Activated naive CD8-positive, alpha-beta T cell treated with anti-CD3 and anti-CD28 coated beads, Interleukin-2, amount 50 U/mL, for 24 hours (primary cell): ENCODE data around the gene CAND1.

Experiments used
- ATAC-seq: fragments of 150-1000 bp; cut with Tn5 transposase; one replicate; pipeline ENCODE4 v1.10.0; 2021
- DNase-seq: peaks from one replicate; pipeline ENCODE4 v3.0.0; 2021
- H3K27ac Mint-ChIP-seq: one replicate; pipeline ENCODE4 v1.8.0; 2021; ENCODE audit warnings: mild to moderate bottlenecking, mixed read lengths
- H3K27me3 Mint-ChIP-seq: one replicate; pipeline ENCODE4 v1.8.0; 2021; ENCODE audit warnings: mixed read lengths
- H3K36me3 Mint-ChIP-seq: one replicate; pipeline ENCODE4 v1.8.0; 2021; ENCODE audit warnings: low read depth, mixed read lengths
- H3K4me1 Mint-ChIP-seq: one replicate; pipeline ENCODE4 v1.8.0; 2021; ENCODE audit warnings: mixed read lengths
- H3K4me3 Mint-ChIP-seq: one replicate; pipeline ENCODE4 v1.8.0; 2021; ENCODE audit warnings: mild to moderate bottlenecking, moderate library complexity, mixed read lengths
- H3K9me3 Mint-ChIP-seq: one replicate; pipeline ENCODE4 v1.8.0; 2021; ENCODE audit warnings: mixed read lengths

The CAND1 gene

GRCh38 chr12:67268896-67269632, at the start of gene CAND1:
Gene CAND1 (plus strand): TSS chr12:67269358. CDS start chr12:67269718, 360 bp downstream.
- H3K9me3 Mint-ChIP-seq: no peaks in the 10 kb centered on the region
- no peaks in the 10 kb centered on the region for H3K27me3 Mint-ChIP-seq
- ATAC-seq: peak; percentile 82
- peaks cover 22% of the 10 kb centered on the region for H3K36me3 Mint-ChIP-seq
- peak within 1 kb of the TSS; percentile 99 for H3K27ac Mint-ChIP-seq
- H3K4me1 Mint-ChIP-seq: peaks cover 42% of the 10 kb centered on the region
- peak; percentile 93 for DNase-seq
- H3K4me3 Mint-ChIP-seq: peak within 1 kb of the TSS; percentile 97

GRCh38 chr12:67220065-67220464, 49.1 kb upstream of the CAND1 start:
- Mint-ChIP-seq H3K4me1 (no peaks in the 10 kb centered on the region), H3K27me3 (no peaks in the 10 kb centered on the region), H3K4me3 (no peak overlapping the region), H3K9me3 (no peaks in the 10 kb centered on the region), H3K36me3 (no peaks in the 10 kb centered on the region), H3K27ac (no peak overlapping the region)
- ATAC-seq (no peak), DNase-seq (no peak)

- Mint-ChIP-seq H3K36me3 (no peaks in the 10 kb centered on the region), H3K4me3 (no peak overlapping the region), H3K4me1 (no peaks in the 10 kb centered on the region), H3K9me3 (peaks cover 2% of the 10 kb centered on the region), H3K27ac (no peak overlapping the region), H3K27me3 (no peaks in the 10 kb centered on the region)
- ATAC-seq (no peak), DNase-seq (no peak)
These were observed 46.9 kb upstream of the CAND1 start for GRCh38 chr12:67222302-67222701.

GRCh38 chr12:67223225-67223624, 45.9 kb upstream of the CAND1 start:
- no peak for ATAC-seq
- no peak overlapping the region for H3K27ac Mint-ChIP-seq
- no peak for DNase-seq
- H3K27me3 Mint-ChIP-seq: no peaks in the 10 kb centered on the region
- H3K4me3 Mint-ChIP-seq: no peak overlapping the region
- H3K4me1 Mint-ChIP-seq: no peaks in the 10 kb centered on the region
- H3K9me3 Mint-ChIP-seq: peaks cover 3% of the 10 kb centered on the region
- no peaks in the 10 kb centered on the region for H3K36me3 Mint-ChIP-seq

- DNase-seq (no peak), ATAC-seq (no peak)
- Mint-ChIP-seq H3K36me3 (no peaks in the 10 kb centered on the region), H3K27ac (no peak overlapping the region), H3K9me3 (peaks cover 12% of the 10 kb centered on the region), H3K4me1 (peaks cover 4% of the 10 kb centered on the region), H3K4me3 (no peak overlapping the region), H3K27me3 (peaks cover 10% of the 10 kb centered on the region)
These were observed 31.9 kb upstream of the CAND1 start for GRCh38 chr12:67237231-67237630.

GRCh38 chr12:67239061-67239460, 30.1 kb upstream of the CAND1 start:
- DNase-seq: no peak
- Mint-ChIP-seq H3K4me1 (peaks cover 4% of the 10 kb centered on the region), H3K4me3 (no peak overlapping the region), H3K9me3 (peaks cover 12% of the 10 kb centered on the region), H3K27me3 (peaks cover 2% of the 10 kb centered on the region), H3K36me3 (no peaks in the 10 kb centered on the region), H3K27ac (no peak overlapping the region)
- ATAC-seq: no peak

- Mint-ChIP-seq H3K4me3 (no peak overlapping the region), H3K27ac (no peak overlapping the region), H3K27me3 (no peaks in the 10 kb centered on the region), H3K9me3 (no peaks in the 10 kb centered on the region), H3K4me1 (peaks cover 4% of the 10 kb centered on the region), H3K36me3 (no peaks in the 10 kb centered on the region)
- DNase-seq (no peak), ATAC-seq (no peak)
These were observed 27.7 kb upstream of the CAND1 start for GRCh38 chr12:67241482-67241881.

- H3K27ac Mint-ChIP-seq: no peak overlapping the region
- H3K4me1 Mint-ChIP-seq: peaks cover 4% of the 10 kb centered on the region
- no peaks in the 10 kb centered on the region for H3K36me3 Mint-ChIP-seq
- H3K4me3 Mint-ChIP-seq: no peak overlapping the region
- no peaks in the 10 kb centered on the region for H3K27me3 Mint-ChIP-seq
- no peak for ATAC-seq
- no peak for DNase-seq
- no peaks in the 10 kb centered on the region for H3K9me3 Mint-ChIP-seq
These were observed 25.9 kb upstream of the CAND1 start for GRCh38 chr12:67243260-67243659.

GRCh38 chr12:67245571-67245970, 23.6 kb upstream of the CAND1 start:
- H3K9me3 Mint-ChIP-seq: no peaks in the 10 kb centered on the region
- no peaks in the 10 kb centered on the region for H3K36me3 Mint-ChIP-seq
- no peak overlapping the region for H3K27ac Mint-ChIP-seq
- ATAC-seq (no peak), DNase-seq (no peak)
- H3K4me1 Mint-ChIP-seq: no peaks in the 10 kb centered on the region
- H3K4me3 Mint-ChIP-seq: no peak overlapping the region
- peaks cover 3% of the 10 kb centered on the region for H3K27me3 Mint-ChIP-seq

- DNase-seq (no peak), ATAC-seq (no peak)
- Mint-ChIP-seq H3K9me3 (no peaks in the 10 kb centered on the region), H3K27me3 (peaks cover 12% of the 10 kb centered on the region), H3K4me3 (no peak overlapping the region), H3K27ac (no peak overlapping the region), H3K4me1 (no peaks in the 10 kb centered on the region), H3K36me3 (no peaks in the 10 kb centered on the region)
These were observed 18.1 kb upstream of the CAND1 start for GRCh38 chr12:67251012-67251411.

- H3K4me3 Mint-ChIP-seq: no peak overlapping the region
- no peaks in the 10 kb centered on the region for H3K9me3 Mint-ChIP-seq
- DNase-seq: no peak
- no peaks in the 10 kb centered on the region for H3K36me3 Mint-ChIP-seq
- no peaks in the 10 kb centered on the region for H3K4me1 Mint-ChIP-seq
- H3K27ac Mint-ChIP-seq: no peak overlapping the region
- ATAC-seq: no peak
- H3K27me3 Mint-ChIP-seq: peaks cover 9% of the 10 kb centered on the region
These were observed 14.7 kb upstream of the CAND1 start for GRCh38 chr12:67254372-67255026.

GRCh38 chr12:67256649-67257048, 12.5 kb upstream of the CAND1 start:
- H3K27me3 Mint-ChIP-seq: peaks cover 7% of the 10 kb centered on the region
- H3K36me3 Mint-ChIP-seq: no peaks in the 10 kb centered on the region
- H3K27ac Mint-ChIP-seq: no peak overlapping the region
- no peaks in the 10 kb centered on the region for H3K4me1 Mint-ChIP-seq
- ATAC-seq: no peak
- no peak overlapping the region for H3K4me3 Mint-ChIP-seq
- no peaks in the 10 kb centered on the region for H3K9me3 Mint-ChIP-seq
- DNase-seq: no peak

GRCh38 chr12:67263471-67263870, 5.7 kb upstream of the CAND1 start:
- no peak overlapping the region for H3K4me3 Mint-ChIP-seq
- DNase-seq: no peak
- H3K27ac Mint-ChIP-seq: no peak overlapping the region
- no peaks in the 10 kb centered on the region for H3K9me3 Mint-ChIP-seq
- H3K4me1 Mint-ChIP-seq: peaks cover 7% of the 10 kb centered on the region
- H3K36me3 Mint-ChIP-seq: no peaks in the 10 kb centered on the region
- ATAC-seq: no peak
- H3K27me3 Mint-ChIP-seq: no peaks in the 10 kb centered on the region

- Mint-ChIP-seq H3K9me3 (no peaks in the 10 kb centered on the region), H3K27me3 (no peaks in the 10 kb centered on the region), H3K36me3 (peaks cover 20% of the 10 kb centered on the region), H3K4me1 (peaks cover 38% of the 10 kb centered on the region), H3K4me3 (peak overlapping the region; percentile 97), H3K27ac (peak overlapping the region; percentile 99)
- ATAC-seq (peak; percentile 84), DNase-seq (peak; percentile 76)
These were observed 743 bp upstream of the CAND1 start for GRCh38 chr12:67268335-67268895.
